ENCODE data around the gene FAM78A. TPM values are rescaled to one million over a fixed set of nuclear protein-coding genes. Genes with fewer than 3 reads are reported as not detected.
A peak's percentile ranks its signal among the peaks of the same experiment; 100 is the strongest.

Gene FAM78A
- total RNA-seq, 1 experiment from 2014 or later: 31.6 TPM

DNA sequence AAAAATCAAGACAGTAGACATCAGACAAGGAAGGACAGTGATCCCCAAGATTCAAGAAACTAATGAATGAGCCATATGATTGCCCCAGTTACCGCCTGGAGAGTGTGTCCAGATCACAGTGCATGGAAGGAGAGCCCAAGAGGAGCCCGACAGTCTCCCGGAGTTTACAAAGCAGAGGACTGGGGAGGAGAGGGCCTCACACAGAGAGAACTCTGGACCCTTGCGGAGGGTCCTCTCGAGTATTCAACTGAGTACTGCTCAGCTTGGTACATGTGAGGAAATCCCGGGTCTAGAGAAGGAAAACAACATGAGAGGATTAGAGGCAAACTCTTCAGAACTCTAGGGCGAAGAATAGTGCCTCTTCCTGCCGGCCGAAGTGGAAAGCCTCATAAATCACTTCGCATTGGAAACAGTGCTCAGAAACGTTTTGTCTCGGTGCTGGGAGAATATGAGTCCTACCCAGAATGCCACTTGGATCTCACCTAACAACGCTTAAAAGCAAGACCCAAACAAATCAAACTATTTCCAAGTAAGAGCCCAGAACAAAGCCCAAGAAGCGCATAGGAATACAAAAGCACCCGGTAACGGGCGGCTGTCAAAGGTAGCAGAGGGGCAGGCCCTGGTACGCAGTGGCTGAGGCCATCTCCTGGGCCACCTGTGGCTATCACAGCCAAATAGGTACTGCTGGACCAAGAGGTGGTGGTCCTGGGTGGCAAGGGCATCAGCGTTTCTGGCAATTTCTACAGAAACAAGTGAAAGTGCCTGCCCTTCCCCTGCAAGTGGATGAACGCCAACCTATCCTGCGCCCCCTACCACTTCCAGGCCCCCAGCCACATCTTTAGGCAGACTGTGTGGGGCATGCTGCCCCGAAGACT is 36.0 kb downstream of the FAM78A start:
- no peak overlapping the region for H2AFZ ChIP-seq (ENCODE audit: low read length)
- peaks cover 11% of the 10 kb centered on the region for H3K4me1 ChIP-seq (ENCODE audit: low read length)
- no peaks in the 10 kb centered on the region for H3K9me3 ChIP-seq (ENCODE audit: low read length)
- H3K36me3 ChIP-seq (ENCODE audit: insufficient read depth, low read length): no peaks in the 10 kb centered on the region
- no peak overlapping the region for H3K4me3 ChIP-seq (ENCODE audit: low read length)
- H3K9ac ChIP-seq (ENCODE audit: low read length): no peak overlapping the region
- H4K20me1 ChIP-seq (ENCODE audit: insufficient read depth, low read depth, low read length): no peaks in the 10 kb centered on the region
- no peak for DNase-seq
- H3K27me3 ChIP-seq (ENCODE audit: low read length): no peaks in the 10 kb centered on the region
- no peaks in the 10 kb centered on the region for H3K9me2 ChIP-seq (replicated peaks; ENCODE audit: insufficient read depth, low read length)
- no peak overlapping the region for H3K27ac ChIP-seq (ENCODE audit: low read length)
- H3K4me2 ChIP-seq (ENCODE audit: low read depth, low read length, poor library complexity, severe bottlenecking): no peak overlapping the region
- H3K79me2 ChIP-seq (ENCODE audit: low read length): no peaks in the 10 kb centered on the region

- no peaks in the 10 kb centered on the region for H3K9me3 ChIP-seq (ENCODE audit: low read length)
- H3K4me3 ChIP-seq (ENCODE audit: low read length): no peak overlapping the region
- no peak overlapping the region for H3K4me2 ChIP-seq (ENCODE audit: low read depth, low read length, poor library complexity, severe bottlenecking)
- H3K4me1 ChIP-seq (ENCODE audit: low read length): peaks cover 11% of the 10 kb centered on the region
- no peaks in the 10 kb centered on the region for H3K9me2 ChIP-seq (replicated peaks; ENCODE audit: insufficient read depth, low read length)
- DNase-seq: no peak
- no peaks in the 10 kb centered on the region for H4K20me1 ChIP-seq (ENCODE audit: insufficient read depth, low read depth, low read length)
- no peak overlapping the region for H3K27ac ChIP-seq (ENCODE audit: low read length)
- H3K9ac ChIP-seq (ENCODE audit: low read length): no peak overlapping the region
- 0 out of 2 replicates have a peak, but pooled peaks cover 3% of the 10 kb centered on the region for H3K36me3 ChIP-seq (ENCODE audit: insufficient read depth, low read length)
- no peaks in the 10 kb centered on the region for H3K79me2 ChIP-seq (ENCODE audit: low read length)
- no peaks in the 10 kb centered on the region for H3K27me3 ChIP-seq (ENCODE audit: low read length)
- no peak overlapping the region for H2AFZ ChIP-seq (ENCODE audit: low read length)
These were observed 36.9 kb downstream of the FAM78A start for GRCh38 chr9:131239161-131239975.

DNA sequence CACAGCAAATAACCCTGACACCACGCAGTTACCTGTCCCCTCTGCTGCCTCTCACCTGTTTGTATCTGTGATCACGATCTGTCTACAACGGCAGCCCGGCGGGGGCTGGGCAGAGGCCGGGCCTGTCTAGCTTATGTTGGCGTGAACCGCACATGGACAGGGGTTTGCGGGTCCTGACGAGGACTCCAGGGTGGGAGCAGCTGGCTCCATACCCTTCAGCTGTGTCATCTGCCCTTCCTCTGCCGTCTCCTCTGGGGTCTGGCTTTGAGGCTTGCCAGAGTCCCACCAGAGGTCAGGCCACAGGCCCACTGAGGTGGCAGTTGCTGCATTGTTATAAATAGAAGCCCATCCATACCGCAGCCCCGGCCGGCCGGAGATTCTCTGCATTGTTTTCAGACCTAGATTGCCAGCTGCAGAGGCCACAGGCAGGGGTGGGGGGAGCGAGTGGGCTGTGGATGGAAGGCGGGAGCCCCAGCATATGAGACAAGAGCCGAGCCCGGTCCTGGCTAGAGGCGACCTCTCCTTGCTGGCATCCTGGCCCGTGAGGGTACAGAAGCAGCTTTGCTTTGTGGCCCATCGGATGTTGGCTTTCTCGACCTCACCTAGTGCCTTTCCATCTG is 37.8 kb downstream of the FAM78A start:
- Histone ChIP-seq H3K27ac (ENCODE audit: low read length) (no peak overlapping the region), H3K4me1 (ENCODE audit: low read length) (peaks cover 11% of the 10 kb centered on the region), H2AFZ (ENCODE audit: low read length) (peak overlapping the region; percentile 65; the same call in 1 of the 2 replicates), H3K27me3 (ENCODE audit: low read length) (no peaks in the 10 kb centered on the region), H3K9me2 (replicated peaks; ENCODE audit: insufficient read depth, low read length) (no peaks in the 10 kb centered on the region), H3K9ac (ENCODE audit: low read length) (peak overlapping the region; percentile 42; the same call in 1 of the 2 replicates), H3K79me2 (ENCODE audit: low read length) (no peaks in the 10 kb centered on the region), H3K4me3 (ENCODE audit: low read length) (no peak overlapping the region), H3K4me2 (ENCODE audit: low read depth, low read length, poor library complexity, severe bottlenecking) (no peak overlapping the region), H3K36me3 (ENCODE audit: insufficient read depth, low read length) (0 out of 2 replicates have a peak, but pooled peaks cover 3% of the 10 kb centered on the region), H3K9me3 (ENCODE audit: low read length) (no peaks in the 10 kb centered on the region), H4K20me1 (ENCODE audit: insufficient read depth, low read depth, low read length) (no peaks in the 10 kb centered on the region)
- no peak for DNase-seq

GRCh38 chr9:131237931-131238401 is 38.3 kb downstream of the FAM78A start:
- no peak overlapping the region for H3K27ac ChIP-seq (ENCODE audit: low read length)

DNA sequence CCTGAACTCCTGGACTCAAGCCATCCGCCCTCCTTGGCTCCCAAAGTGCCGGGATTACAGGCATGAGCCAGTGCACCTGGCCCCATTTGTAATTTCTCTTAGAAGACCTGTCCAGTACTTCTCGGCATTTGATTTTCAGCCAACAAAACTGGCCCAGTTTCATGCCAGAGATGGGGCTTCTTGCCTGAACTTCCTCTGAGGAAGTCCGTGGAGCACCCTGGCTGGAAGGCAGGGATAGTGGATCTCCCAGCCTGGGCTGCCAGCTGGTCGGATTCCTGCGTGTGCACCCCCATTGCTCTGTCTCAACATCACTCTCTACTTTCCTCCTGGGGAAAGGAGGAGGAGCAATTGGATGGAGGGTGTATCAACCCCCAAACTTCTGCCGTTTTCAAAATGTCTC is 39.0 kb downstream of the FAM78A start:
- Histone ChIP-seq H3K9me3 (ENCODE audit: low read length) (no peaks in the 10 kb centered on the region), H3K27me3 (ENCODE audit: low read length) (no peaks in the 10 kb centered on the region), H4K20me1 (ENCODE audit: insufficient read depth, low read depth, low read length) (no peaks in the 10 kb centered on the region), H3K4me3 (ENCODE audit: low read length) (no peak overlapping the region), H3K4me1 (ENCODE audit: low read length) (peaks cover 11% of the 10 kb centered on the region), H3K9ac (ENCODE audit: low read length) (no peak overlapping the region), H3K79me2 (ENCODE audit: low read length) (no peaks in the 10 kb centered on the region), H3K36me3 (ENCODE audit: insufficient read depth, low read length) (0 out of 2 replicates have a peak, but pooled peaks cover 7% of the 10 kb centered on the region), H3K9me2 (replicated peaks; ENCODE audit: insufficient read depth, low read length) (no peaks in the 10 kb centered on the region), H3K27ac (ENCODE audit: low read length) (no peak overlapping the region), H3K4me2 (ENCODE audit: low read depth, low read length, poor library complexity, severe bottlenecking) (peak overlapping the region; percentile 30), H2AFZ (ENCODE audit: low read length) (no peak overlapping the region)
- DNase-seq: no peak

More at GRCh38 chr9:131237931-131238401, 38.3 kb downstream of the FAM78A start:
- Histone ChIP-seq H3K4me1 (ENCODE audit: low read length) (peaks cover 11% of the 10 kb centered on the region), H3K27me3 (ENCODE audit: low read length) (no peaks in the 10 kb centered on the region), H3K9me3 (ENCODE audit: low read length) (no peaks in the 10 kb centered on the region), H4K20me1 (ENCODE audit: insufficient read depth, low read depth, low read length) (no peaks in the 10 kb centered on the region), H2AFZ (ENCODE audit: low read length) (peak overlapping the region; percentile 65; the same call in 1 of the 2 replicates), H3K9ac (ENCODE audit: low read length) (peak overlapping the region; percentile 42), H3K4me3 (ENCODE audit: low read length) (no peak overlapping the region), H3K36me3 (ENCODE audit: insufficient read depth, low read length) (0 out of 2 replicates have a peak, but pooled peaks cover 3% of the 10 kb centered on the region), H3K79me2 (ENCODE audit: low read length) (no peaks in the 10 kb centered on the region), H3K9me2 (replicated peaks; ENCODE audit: insufficient read depth, low read length) (no peaks in the 10 kb centered on the region), H3K4me2 (ENCODE audit: low read depth, low read length, poor library complexity, severe bottlenecking) (peak overlapping the region; percentile 30)
- DNase-seq: peak; percentile 70

DNA sequence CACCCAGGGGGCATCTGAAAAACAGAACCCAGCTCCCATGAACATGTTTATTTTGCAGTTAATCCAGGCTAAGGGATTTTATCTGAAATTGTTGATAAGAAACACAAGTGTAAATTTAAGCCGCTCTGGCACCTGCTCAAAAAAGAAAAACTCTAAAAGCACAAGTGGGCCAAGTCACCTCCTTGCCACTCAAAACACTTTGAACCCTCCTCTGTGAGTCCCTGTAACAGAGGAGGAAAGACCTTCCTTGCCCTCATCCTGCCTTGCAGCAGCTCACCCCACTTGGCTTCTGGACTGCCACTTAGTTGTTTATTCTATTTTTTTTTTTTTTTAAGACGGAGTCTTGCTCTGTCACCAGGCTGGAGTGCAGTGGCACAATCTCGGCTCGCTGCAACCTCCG is 39.5 kb downstream of the FAM78A start:
- H3K9me2 ChIP-seq (replicated peaks; ENCODE audit: insufficient read depth, low read length): no peaks in the 10 kb centered on the region
- peaks cover 11% of the 10 kb centered on the region for H3K4me1 ChIP-seq (ENCODE audit: low read length)
- no peak overlapping the region for H3K4me2 ChIP-seq (ENCODE audit: low read depth, low read length, poor library complexity, severe bottlenecking)
- H3K9ac ChIP-seq (ENCODE audit: low read length): no peak overlapping the region
- H3K79me2 ChIP-seq (ENCODE audit: low read length): no peaks in the 10 kb centered on the region
- H3K27ac ChIP-seq (ENCODE audit: low read length): no peak overlapping the region
- H2AFZ ChIP-seq (ENCODE audit: low read length): no peak overlapping the region
- 0 out of 2 replicates have a peak, but pooled peaks cover 10% of the 10 kb centered on the region for H3K36me3 ChIP-seq (ENCODE audit: insufficient read depth, low read length)
- H4K20me1 ChIP-seq (ENCODE audit: insufficient read depth, low read depth, low read length): no peaks in the 10 kb centered on the region
- no peaks in the 10 kb centered on the region for H3K27me3 ChIP-seq (ENCODE audit: low read length)
- H3K4me3 ChIP-seq (ENCODE audit: low read length): no peak overlapping the region
- DNase-seq: no peak
- H3K9me3 ChIP-seq (ENCODE audit: low read length): no peaks in the 10 kb centered on the region

DNA sequence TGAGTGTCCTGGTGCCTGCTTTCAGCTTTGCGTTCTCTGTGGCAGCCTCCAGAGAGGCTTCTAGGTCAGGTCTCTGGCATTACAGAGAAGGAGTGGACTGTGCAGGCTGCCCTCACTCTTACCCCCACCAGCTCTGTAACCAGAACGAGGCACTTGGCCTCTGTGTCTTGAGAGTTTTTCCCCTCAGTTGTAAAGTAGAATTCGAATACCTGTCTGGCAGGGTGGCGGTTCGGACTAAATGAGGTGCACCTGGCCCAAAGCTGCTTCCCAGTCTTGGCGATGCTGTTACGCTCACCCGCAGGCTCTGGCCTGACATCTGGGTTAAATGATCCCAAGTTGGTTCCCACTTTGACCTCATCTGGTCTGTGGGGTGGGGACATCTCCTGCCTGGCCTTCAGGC is 40.1 kb downstream of the FAM78A start:
- peaks cover 11% of the 10 kb centered on the region for H3K4me1 ChIP-seq (ENCODE audit: low read length)
- peaks cover 15% of the 10 kb centered on the region; the same call in 1 of the 2 replicates for H3K36me3 ChIP-seq (ENCODE audit: insufficient read depth, low read length)
- H3K9me3 ChIP-seq (ENCODE audit: low read length): no peaks in the 10 kb centered on the region
- no peaks in the 10 kb centered on the region for H4K20me1 ChIP-seq (ENCODE audit: insufficient read depth, low read depth, low read length)
- H3K9me2 ChIP-seq (replicated peaks; ENCODE audit: insufficient read depth, low read length): no peaks in the 10 kb centered on the region
- DNase-seq: no peak
- H2AFZ ChIP-seq (ENCODE audit: low read length): no peak overlapping the region
- H3K27ac ChIP-seq (ENCODE audit: low read length): no peak overlapping the region
- no peak overlapping the region for H3K4me3 ChIP-seq (ENCODE audit: low read length)
- no peak overlapping the region for H3K9ac ChIP-seq (ENCODE audit: low read length)
- no peak overlapping the region for H3K4me2 ChIP-seq (ENCODE audit: low read depth, low read length, poor library complexity, severe bottlenecking)
- no peaks in the 10 kb centered on the region for H3K27me3 ChIP-seq (ENCODE audit: low read length)
- no peaks in the 10 kb centered on the region for H3K79me2 ChIP-seq (ENCODE audit: low read length)
